PFSK-1 (cell line): ENCODE results near the gene HEXIM1.

ENCODE experiments used
- FOXP2 ChIP-seq: optimal IDR thresholded peaks from 2 replicates; pipeline ENCODE3; 2011; ENCODE audit warnings: borderline replicate concordance, control low read depth, inconsistent platforms; ENCODE audit not compliant: insufficient read depth; ENCODE audit errors: extremely low read length, extremely low read depth
- POLR2AphosphoS5 ChIP-seq: IDR thresholded peaks from 2 replicates; pipeline ENCODE4 v1.6.1; 2012; ENCODE audit warnings: low read depth, mild to moderate bottlenecking, control low read depth, low read length, moderate library complexity
- SIN3A ChIP-seq: IDR thresholded peaks from 2 replicates; pipeline ENCODE4 v1.6.1; 2012; ENCODE audit warnings: mild to moderate bottlenecking, low read length, moderate library complexity, borderline replicate concordance; ENCODE audit not compliant: insufficient read depth
- TAF1 ChIP-seq: IDR thresholded peaks from 2 replicates; pipeline ENCODE4 v1.6.1; 2012; ENCODE audit warnings: low read length, control low read depth, borderline replicate concordance; ENCODE audit not compliant: insufficient read depth
- TF ChIP-seq, protein P1 (sequence below), 2 experiments: IDR thresholded peaks; 2 replicates each; pipeline versions ENCODE4 v1.6.1 to v1.8.0; 2011 to 2012; ENCODE audit warnings: low read depth in 2 of 2, low read length in 2 of 2, control low read depth in 1 of 2, inconsistent platforms in 1 of 2, mild to moderate bottlenecking in 1 of 2, moderate library complexity in 1 of 2; ENCODE audit not compliant: insufficient read depth in 1 of 2

Gene HEXIM1

DNA sequence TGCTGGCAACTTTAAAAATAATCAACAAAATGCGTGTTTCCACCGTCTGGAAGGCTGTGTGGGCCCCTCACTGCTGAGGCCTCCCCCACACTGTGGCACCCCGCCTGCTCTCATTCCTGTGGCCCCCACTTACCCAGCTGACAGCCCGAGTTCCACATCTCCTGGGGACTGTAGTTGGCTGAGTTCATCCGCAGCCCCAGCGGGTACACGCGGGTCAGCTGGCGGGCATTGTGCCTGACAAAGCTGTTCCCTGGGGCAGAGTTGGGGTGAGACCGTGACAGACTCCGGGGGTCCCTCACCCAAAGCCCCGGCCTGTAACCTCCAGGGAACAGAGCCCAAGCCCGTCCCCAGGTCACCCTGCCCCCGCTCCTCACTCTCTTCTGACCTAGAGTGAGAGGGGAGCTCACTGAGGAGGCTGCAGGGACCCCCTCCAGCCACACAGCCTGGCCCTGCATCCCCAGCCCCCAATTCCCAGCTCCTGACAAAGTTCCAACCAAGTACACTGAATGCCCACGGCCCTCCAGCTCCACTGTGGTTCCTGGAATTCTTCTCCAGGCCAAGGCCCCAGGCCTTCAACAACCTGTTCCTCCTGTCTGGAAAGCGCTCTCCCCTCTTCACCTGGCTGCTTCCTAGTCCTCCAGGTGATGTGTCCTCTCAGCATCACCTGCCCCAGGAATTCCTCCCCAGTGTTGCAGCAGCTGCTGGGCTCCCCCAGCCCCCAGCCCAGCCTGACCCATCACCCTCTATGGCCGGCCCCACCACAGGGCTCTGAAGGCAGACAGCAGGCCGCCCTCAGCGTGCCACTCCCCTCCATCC lies 34.0 kb upstream of the HEXIM1 start:
- TF ChIP-seq FOXP2, result no peak
- TF ChIP-seq SIN3A, result no peak
- no peak for TF ChIP-seq POLR2AphosphoS5
- TF ChIP-seq TAF1, result no peak
- TF ChIP-seq, protein P1, sequence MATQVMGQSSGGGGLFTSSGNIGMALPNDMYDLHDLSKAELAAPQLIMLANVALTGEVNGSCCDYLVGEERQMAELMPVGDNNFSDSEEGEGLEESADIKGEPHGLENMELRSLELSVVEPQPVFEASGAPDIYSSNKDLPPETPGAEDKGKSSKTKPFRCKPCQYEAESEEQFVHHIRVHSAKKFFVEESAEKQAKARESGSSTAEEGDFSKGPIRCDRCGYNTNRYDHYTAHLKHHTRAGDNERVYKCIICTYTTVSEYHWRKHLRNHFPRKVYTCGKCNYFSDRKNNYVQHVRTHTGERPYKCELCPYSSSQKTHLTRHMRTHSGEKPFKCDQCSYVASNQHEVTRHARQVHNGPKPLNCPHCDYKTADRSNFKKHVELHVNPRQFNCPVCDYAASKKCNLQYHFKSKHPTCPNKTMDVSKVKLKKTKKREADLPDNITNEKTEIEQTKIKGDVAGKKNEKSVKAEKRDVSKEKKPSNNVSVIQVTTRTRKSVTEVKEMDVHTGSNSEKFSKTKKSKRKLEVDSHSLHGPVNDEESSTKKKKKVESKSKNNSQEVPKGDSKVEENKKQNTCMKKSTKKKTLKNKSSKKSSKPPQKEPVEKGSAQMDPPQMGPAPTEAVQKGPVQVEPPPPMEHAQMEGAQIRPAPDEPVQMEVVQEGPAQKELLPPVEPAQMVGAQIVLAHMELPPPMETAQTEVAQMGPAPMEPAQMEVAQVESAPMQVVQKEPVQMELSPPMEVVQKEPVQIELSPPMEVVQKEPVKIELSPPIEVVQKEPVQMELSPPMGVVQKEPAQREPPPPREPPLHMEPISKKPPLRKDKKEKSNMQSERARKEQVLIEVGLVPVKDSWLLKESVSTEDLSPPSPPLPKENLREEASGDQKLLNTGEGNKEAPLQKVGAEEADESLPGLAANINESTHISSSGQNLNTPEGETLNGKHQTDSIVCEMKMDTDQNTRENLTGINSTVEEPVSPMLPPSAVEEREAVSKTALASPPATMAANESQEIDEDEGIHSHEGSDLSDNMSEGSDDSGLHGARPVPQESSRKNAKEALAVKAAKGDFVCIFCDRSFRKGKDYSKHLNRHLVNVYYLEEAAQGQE (IDR thresholded peaks at IDR 0.05; ENCODE audit: insufficient read depth in 1 of 2, low read depth in 2 of 2, low read length in 2 of 2), result no peak

DNA sequence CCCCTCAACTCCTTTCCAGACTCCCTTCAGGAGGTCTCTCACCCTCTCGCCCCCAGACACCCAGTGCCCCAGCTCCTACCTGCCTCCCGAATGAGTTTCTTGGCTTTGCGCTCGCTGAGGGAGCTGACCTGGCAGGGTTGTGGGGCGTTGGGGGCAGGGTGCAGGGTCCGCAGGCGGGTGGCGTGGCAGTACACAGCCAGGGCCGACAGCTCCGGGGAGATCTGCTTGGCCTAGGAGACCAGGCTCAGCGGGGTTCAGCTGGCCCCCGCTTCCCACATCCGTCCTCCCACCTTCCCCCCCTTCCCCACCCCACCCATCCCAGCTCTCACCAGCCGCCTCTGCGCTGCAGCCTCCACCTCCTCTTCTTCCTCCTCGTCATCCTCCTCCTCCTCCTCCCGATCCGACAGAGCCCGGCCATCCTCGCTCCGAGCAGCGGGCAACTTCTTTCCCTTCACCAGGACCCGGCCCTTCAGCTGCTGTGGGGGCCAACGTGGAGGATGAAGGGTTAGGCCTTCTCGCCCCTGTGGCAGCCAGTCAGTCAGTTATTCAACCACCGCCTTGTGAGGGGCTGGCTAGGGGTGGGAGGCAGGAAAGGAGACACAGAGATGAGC lies 33.2 kb upstream of the HEXIM1 start:
- TF ChIP-seq TAF1, result no peak
- TF ChIP-seq, protein P1 (IDR thresholded peaks at IDR 0.05; ENCODE audit: insufficient read depth in 1 of 2, low read depth in 2 of 2, low read length in 2 of 2), result no peak
- no peak for TF ChIP-seq FOXP2
- TF ChIP-seq SIN3A, result no peak
- TF ChIP-seq POLR2AphosphoS5, result no peak

DNA sequence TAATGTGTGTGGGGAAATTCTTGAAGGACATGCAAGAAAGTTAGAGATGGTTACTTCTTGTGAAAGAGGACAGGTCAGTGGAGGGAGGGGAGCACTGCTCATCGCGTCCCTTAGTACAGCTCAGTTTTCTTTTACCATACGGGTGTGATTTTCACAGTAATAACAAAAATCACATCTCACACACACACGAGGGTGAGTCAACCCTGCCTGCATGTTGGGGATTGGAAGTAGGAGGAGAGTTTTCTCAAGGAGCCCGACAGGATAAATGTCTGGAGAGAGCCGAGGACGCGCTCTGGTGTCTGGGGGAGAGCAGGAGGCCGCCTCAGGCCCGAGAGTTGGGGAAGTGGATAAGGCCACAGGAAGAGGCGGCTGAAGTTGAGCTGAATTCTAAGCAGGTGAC lies 32.4 kb upstream of the HEXIM1 start:
- TF ChIP-seq SIN3A (no peak), FOXP2 (no peak), TAF1 (no peak), POLR2AphosphoS5 (no peak)
- TF ChIP-seq, protein P1 (IDR thresholded peaks at IDR 0.05; ENCODE audit: insufficient read depth in 1 of 2, low read depth in 2 of 2, low read length in 2 of 2), result no peak

DNA sequence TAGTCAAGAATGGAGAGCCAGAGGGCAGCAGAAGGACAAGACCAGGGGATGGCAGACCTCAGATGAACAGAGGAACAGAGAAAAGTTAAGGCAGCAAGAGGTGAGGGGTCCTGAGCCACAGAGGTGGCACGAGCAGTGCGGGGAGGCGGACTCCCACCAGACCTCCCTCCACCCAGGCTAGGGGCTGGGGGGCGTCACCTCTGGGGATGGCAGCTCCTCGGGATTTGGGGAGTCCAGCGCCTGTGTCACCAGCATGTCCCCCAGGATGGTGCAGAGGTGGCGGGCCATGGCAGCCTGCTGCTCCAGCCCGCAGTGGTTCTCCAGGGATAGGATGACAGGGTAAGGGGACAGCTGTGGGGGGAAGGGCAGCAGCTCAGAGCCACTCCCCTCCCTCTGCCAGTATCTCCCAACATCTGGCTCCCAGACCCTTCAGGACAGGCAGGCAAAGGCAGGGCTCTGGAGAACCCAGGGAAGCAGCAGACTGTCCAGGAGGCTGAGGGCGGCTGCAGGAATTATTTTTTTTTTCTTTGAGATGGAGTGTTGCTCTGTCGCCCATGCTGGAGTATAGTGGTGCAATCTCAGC lies 31.8 kb upstream of the HEXIM1 start:
- TF ChIP-seq TAF1 (no peak), FOXP2 (no peak), SIN3A (no peak), POLR2AphosphoS5 (no peak)
- TF ChIP-seq, protein P1 (IDR thresholded peaks at IDR 0.05; ENCODE audit: insufficient read depth in 1 of 2, low read depth in 2 of 2, low read length in 2 of 2), result no peak
